Loucy (cell line): ENCODE results near the gene SRD5A3.
A peak's percentile ranks its signal among the peaks of the same experiment; 100 is the strongest.

Experiments used
- H2AFZ ChIP-seq: fragments of 200-600 bp; sonication (generic); 2 replicates; pipeline ENCODE4 v1.6.0; 2016; ENCODE audit warnings: antibody characterized with exemption, mild to moderate bottlenecking, low read length, moderate library complexity
- H3F3A ChIP-seq: fragments of 200-600 bp; 2 replicates; pipeline ENCODE4 v1.6.0; 2016; ENCODE audit warnings: antibody characterized with exemption, low read depth, mild to moderate bottlenecking
- H3K27me3 ChIP-seq: fragments of 200-600 bp; sonication (generic); 2 replicates; pipeline ENCODE4 v1.6.1; 2014; ENCODE audit warnings: low read length, mild to moderate bottlenecking; ENCODE audit not compliant: insufficient read depth, poor library complexity, severe bottlenecking
- H3K36me3 ChIP-seq: fragments of 200-600 bp; sonication (generic); 2 replicates; pipeline ENCODE4 v1.6.1; 2016; ENCODE audit warnings: low read length; ENCODE audit not compliant: insufficient read depth
- H3K4me1 ChIP-seq: fragments of 200-600 bp; sonication (generic); 2 replicates; pipeline ENCODE4 v1.5.1; 2014; ENCODE audit warnings: low read length, mild to moderate bottlenecking; ENCODE audit not compliant: insufficient read depth, poor library complexity, severe bottlenecking
- H3K4me2 ChIP-seq: fragments of 200-600 bp; sonication (generic); 2 replicates; pipeline ENCODE4 v1.6.0; 2014; ENCODE audit warnings: antibody characterized with exemption, low read length, low read depth, mild to moderate bottlenecking; ENCODE audit not compliant: poor library complexity, severe bottlenecking
- H3K4me3 ChIP-seq: fragments of 200-600 bp; sonication (generic); 2 replicates; pipeline ENCODE4 v1.5.1; 2014; ENCODE audit warnings: low read length, mild to moderate bottlenecking, mixed read lengths; ENCODE audit not compliant: poor library complexity, severe bottlenecking
- H3K79me2 ChIP-seq: fragments of 200-600 bp; sonication (generic); 2 replicates; pipeline ENCODE4 v1.6.1; 2014; ENCODE audit warnings: low read length; ENCODE audit not compliant: insufficient read depth
- H3K9ac ChIP-seq: fragments of 200-600 bp; sonication (generic); 2 replicates; pipeline ENCODE4 v1.6.0; 2014; ENCODE audit warnings: mild to moderate bottlenecking, low read depth, low read length, moderate library complexity; ENCODE audit not compliant: poor library complexity, severe bottlenecking
- H3K9me2 ChIP-seq: fragments of 200-600 bp; sonication (generic); replicated peaks from 2 replicates; pipeline ENCODE4 v1.6.1; 2016; ENCODE audit warnings: low read depth, low read length, mixed read lengths
- H3K9me3 ChIP-seq: fragments of 200-600 bp; sonication (generic); 2 replicates; pipeline ENCODE4 v1.6.1; 2014; ENCODE audit warnings: mild to moderate bottlenecking, antibody characterized with exemption, low read length, low read depth; ENCODE audit not compliant: insufficient read depth
- H4K20me1 ChIP-seq: fragments of 200-600 bp; sonication (generic); 2 replicates; pipeline ENCODE4 v1.6.0; 2014; ENCODE audit warnings: antibody characterized with exemption, low read length, mild to moderate bottlenecking; ENCODE audit not compliant: insufficient read depth, poor library complexity, severe bottlenecking
- EZH2phosphoT487 ChIP-seq: fragments of 200-600 bp; IDR thresholded peaks from 2 replicates; pipeline ENCODE4 v1.6.1; 2018; ENCODE audit warnings: antibody characterized with exemption, mild to moderate bottlenecking, moderate library complexity, borderline replicate concordance
- TF ChIP-seq, protein P1 (sequence below): fragments of 200-600 bp; sonication (generic); conservative IDR thresholded peaks from 2 replicates; pipeline ENCODE4 v1.5.1; 2014; ENCODE audit warnings: mild to moderate bottlenecking, antibody characterized with exemption, low read length

The SRD5A3 gene

GRCh38 chr4:55396308-55397125 lies 50.5 kb downstream of the SRD5A3 start:
- Histone ChIP-seq H3K9me3 (no peaks in the 10 kb centered on the region), H3K79me2 (peaks cover 54% of the 10 kb centered on the region), H3K36me3 (no peaks in the 10 kb centered on the region), H3K9me2 (no peaks in the 10 kb centered on the region), H3K9ac (peak overlapping the region; percentile 96), H3K4me2 (peak overlapping the region; percentile 95), H2AFZ (peak overlapping the region; percentile 40), H4K20me1 (peaks cover 51% of the 10 kb centered on the region), H3K4me3 (peak overlapping the region; percentile 100), H3K4me1 (peaks cover 35% of the 10 kb centered on the region), H3F3A (no peaks in the 10 kb centered on the region), H3K27me3 (peaks cover 4% of the 10 kb centered on the region)
- TF ChIP-seq EZH2phosphoT487: no peak

DNA sequence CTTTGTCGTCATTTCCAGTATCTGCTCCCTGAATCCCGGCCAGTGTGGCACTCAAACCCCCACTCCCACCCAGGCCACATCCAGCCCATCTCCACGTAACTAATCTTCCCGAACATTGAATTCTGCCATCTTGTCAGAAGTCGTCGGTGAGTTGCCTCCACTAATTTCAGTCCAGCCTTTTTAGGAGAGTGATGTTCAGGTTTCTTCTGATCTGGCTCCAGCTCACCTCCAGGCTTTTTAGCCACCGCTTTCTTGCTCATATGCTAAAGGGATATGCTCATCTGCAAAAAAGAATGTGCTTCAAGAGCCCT lies 51.0 kb downstream of the SRD5A3 start:
- Histone ChIP-seq H3K4me1 (peaks cover 35% of the 10 kb centered on the region), H3K27me3 (peaks cover 4% of the 10 kb centered on the region), H3K36me3 (no peaks in the 10 kb centered on the region), H3K9me2 (no peaks in the 10 kb centered on the region), H4K20me1 (peaks cover 53% of the 10 kb centered on the region), H3F3A (no peaks in the 10 kb centered on the region), H3K4me3 (peak overlapping the region; percentile 100), H3K4me2 (peak overlapping the region; percentile 95), H3K9ac (peak overlapping the region; percentile 96), H2AFZ (no peak overlapping the region), H3K79me2 (peaks cover 59% of the 10 kb centered on the region), H3K9me3 (no peaks in the 10 kb centered on the region)
- no peak for TF ChIP-seq EZH2phosphoT487
- TF ChIP-seq, protein P1, sequence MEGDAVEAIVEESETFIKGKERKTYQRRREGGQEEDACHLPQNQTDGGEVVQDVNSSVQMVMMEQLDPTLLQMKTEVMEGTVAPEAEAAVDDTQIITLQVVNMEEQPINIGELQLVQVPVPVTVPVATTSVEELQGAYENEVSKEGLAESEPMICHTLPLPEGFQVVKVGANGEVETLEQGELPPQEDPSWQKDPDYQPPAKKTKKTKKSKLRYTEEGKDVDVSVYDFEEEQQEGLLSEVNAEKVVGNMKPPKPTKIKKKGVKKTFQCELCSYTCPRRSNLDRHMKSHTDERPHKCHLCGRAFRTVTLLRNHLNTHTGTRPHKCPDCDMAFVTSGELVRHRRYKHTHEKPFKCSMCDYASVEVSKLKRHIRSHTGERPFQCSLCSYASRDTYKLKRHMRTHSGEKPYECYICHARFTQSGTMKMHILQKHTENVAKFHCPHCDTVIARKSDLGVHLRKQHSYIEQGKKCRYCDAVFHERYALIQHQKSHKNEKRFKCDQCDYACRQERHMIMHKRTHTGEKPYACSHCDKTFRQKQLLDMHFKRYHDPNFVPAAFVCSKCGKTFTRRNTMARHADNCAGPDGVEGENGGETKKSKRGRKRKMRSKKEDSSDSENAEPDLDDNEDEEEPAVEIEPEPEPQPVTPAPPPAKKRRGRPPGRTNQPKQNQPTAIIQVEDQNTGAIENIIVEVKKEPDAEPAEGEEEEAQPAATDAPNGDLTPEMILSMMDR: no peak

DNA sequence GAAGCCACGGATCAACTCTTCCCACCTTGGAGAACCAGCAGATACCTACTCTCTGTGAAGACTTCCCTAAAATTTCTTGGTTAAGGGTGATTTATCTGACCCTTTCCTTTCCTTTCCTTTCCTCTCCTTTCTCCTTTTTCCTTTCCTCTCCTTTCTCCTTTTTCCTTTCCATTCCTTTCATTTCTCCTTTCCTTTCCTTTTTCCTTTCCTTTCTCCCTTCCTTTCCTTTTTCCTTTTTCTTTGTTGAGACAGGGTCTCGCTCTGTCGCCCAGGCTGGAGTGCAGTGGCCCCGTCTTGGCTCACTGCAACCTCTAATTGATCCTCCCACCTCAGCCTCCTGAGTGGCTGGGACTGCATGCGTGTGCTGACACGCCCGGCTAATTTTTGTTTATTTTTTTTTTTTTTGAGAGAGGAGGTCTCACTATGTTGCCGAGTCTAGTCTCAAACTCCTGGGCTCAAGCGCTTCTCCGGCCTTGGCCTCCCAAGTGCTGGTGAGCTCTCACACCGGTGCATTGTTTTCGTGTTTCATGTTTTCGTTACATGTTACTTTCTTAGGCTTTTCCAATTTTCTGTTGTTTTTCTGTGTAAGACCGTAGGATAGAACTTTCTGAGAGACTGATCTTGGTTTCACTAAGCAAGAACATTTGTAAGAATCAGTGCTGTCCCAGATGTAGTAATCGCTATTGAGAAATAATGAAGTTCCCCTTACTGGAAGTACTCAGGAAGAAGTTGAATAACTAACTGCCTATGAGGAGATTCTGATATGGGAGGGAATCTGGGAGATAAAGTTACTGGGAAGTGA lies 51.7 kb downstream of the SRD5A3 start:
- Histone ChIP-seq H2AFZ (no peak overlapping the region), H3F3A (no peaks in the 10 kb centered on the region), H3K79me2 (peaks cover 59% of the 10 kb centered on the region), H3K27me3 (peaks cover 4% of the 10 kb centered on the region), H3K9me3 (no peaks in the 10 kb centered on the region), H3K9ac (peak overlapping the region; percentile 96), H3K36me3 (no peaks in the 10 kb centered on the region), H3K9me2 (no peaks in the 10 kb centered on the region), H3K4me2 (peak overlapping the region; percentile 95), H4K20me1 (peaks cover 55% of the 10 kb centered on the region), H3K4me3 (peak overlapping the region; percentile 100), H3K4me1 (peaks cover 35% of the 10 kb centered on the region)
- no peak for TF ChIP-seq EZH2phosphoT487
- TF ChIP-seq, protein P1: no peak
